OCI-LY1 (cell line): ENCODE data around the gene WNK1.
"Not testable (repeated sequence)": the region's sequence is repeated elsewhere in the genome, so short reads cannot be mapped to it uniquely, and the experiment has no call there.

Source experiments
- H2AFZ ChIP-seq: fragments of 200-600 bp; sonication (generic), shearing (Covaris generic); 2 replicates; pipeline ENCODE4 v1.6.0; 2014; ENCODE audit warnings: antibody characterized with exemption, mild to moderate bottlenecking, low read length
- H3F3A ChIP-seq: fragments of 200-600 bp; sonication (generic), shearing (Covaris generic); 2 replicates; pipeline ENCODE4 v1.6.0; 2014; ENCODE audit warnings: mild to moderate bottlenecking, antibody characterized with exemption, low read length, moderate library complexity; ENCODE audit not compliant: insufficient read depth
- H3K27ac ChIP-seq: fragments of 200-600 bp; sonication (generic); 2 replicates; pipeline ENCODE4 v1.5.1; 2014; ENCODE audit warnings: low read length, mixed run types, mild to moderate bottlenecking, low read depth; ENCODE audit not compliant: poor library complexity, severe bottlenecking
- H3K27me3 ChIP-seq: fragments of 200-600 bp; sonication (generic); 2 replicates; pipeline ENCODE4 v1.6.0; 2014; ENCODE audit warnings: antibody characterized with exemption, mild to moderate bottlenecking, low read length, moderate library complexity; ENCODE audit not compliant: insufficient read depth
- H3K36me3 ChIP-seq: fragments of 200-600 bp; sonication (generic); 2 replicates; pipeline ENCODE4 v1.6.1; 2014; ENCODE audit warnings: mild to moderate bottlenecking, antibody characterized with exemption, low read length, moderate library complexity, mixed read lengths; ENCODE audit not compliant: insufficient read depth
- H3K4me1 ChIP-seq: fragments of 200-600 bp; sonication (generic); 2 replicates; pipeline ENCODE4 v1.5.1; 2014; ENCODE audit warnings: mild to moderate bottlenecking, low read length, moderate library complexity; ENCODE audit not compliant: insufficient read depth, severe bottlenecking
- H3K4me2 ChIP-seq: fragments of 200-600 bp; sonication (generic), shearing (Covaris generic); 2 replicates; pipeline ENCODE4 v1.6.1; 2014; ENCODE audit warnings: low read length
- H3K4me3 ChIP-seq: fragments of 200-600 bp; sonication (generic); 2 replicates; pipeline ENCODE4 v1.5.1; 2014; ENCODE audit warnings: low read length, low read depth, mild to moderate bottlenecking, mixed read lengths; ENCODE audit not compliant: poor library complexity, severe bottlenecking
- H3K79me2 ChIP-seq: fragments of 200-600 bp; shearing (Covaris generic); 2 replicates; pipeline ENCODE4 v1.6.1; 2016; ENCODE audit warnings: mixed run types, low read length, mixed read lengths; ENCODE audit not compliant: insufficient read depth
- H3K9ac ChIP-seq: fragments of 200-600 bp; sonication (generic), shearing (Covaris generic); 2 replicates; pipeline ENCODE4 v1.6.1; 2014; ENCODE audit warnings: mild to moderate bottlenecking, low read length, mixed read lengths
- H3K9me2 ChIP-seq: fragments of 200-600 bp; sonication (generic), shearing (Covaris generic); 2 replicates; pipeline ENCODE4 v1.6.1; 2014; ENCODE audit warnings: low read depth, mild to moderate bottlenecking, low read length, mixed read lengths
- H3K9me3 ChIP-seq: fragments of 200-600 bp; shearing (Covaris generic); 2 replicates; pipeline ENCODE4 v1.6.1; 2014; ENCODE audit warnings: low read length, mixed read lengths
- H4K20me1 ChIP-seq: fragments of 200-600 bp; sonication (generic), shearing (Covaris generic); 2 replicates; pipeline ENCODE4 v1.6.0; 2016; ENCODE audit warnings: mild to moderate bottlenecking, low read length; ENCODE audit not compliant: insufficient read depth
- EZH2 ChIP-seq: fragments of 200-600 bp; sonication (generic), shearing (Covaris generic); IDR thresholded peaks from 2 replicates; pipeline ENCODE4 v1.8.0; 2017; ENCODE audit warnings: borderline replicate concordance, mixed run types, mild to moderate bottlenecking, antibody characterized with exemption, low read length, moderate library complexity, mixed read lengths
- TF ChIP-seq, protein P1 (sequence below): fragments of 200-600 bp; sonication (generic), shearing (Covaris generic); IDR thresholded peaks from 2 replicates; pipeline ENCODE4 v1.5.1; 2017; ENCODE audit warnings: mild to moderate bottlenecking, antibody characterized with exemption, low read length, moderate library complexity, mixed read lengths

WNK1 gene

DNA sequence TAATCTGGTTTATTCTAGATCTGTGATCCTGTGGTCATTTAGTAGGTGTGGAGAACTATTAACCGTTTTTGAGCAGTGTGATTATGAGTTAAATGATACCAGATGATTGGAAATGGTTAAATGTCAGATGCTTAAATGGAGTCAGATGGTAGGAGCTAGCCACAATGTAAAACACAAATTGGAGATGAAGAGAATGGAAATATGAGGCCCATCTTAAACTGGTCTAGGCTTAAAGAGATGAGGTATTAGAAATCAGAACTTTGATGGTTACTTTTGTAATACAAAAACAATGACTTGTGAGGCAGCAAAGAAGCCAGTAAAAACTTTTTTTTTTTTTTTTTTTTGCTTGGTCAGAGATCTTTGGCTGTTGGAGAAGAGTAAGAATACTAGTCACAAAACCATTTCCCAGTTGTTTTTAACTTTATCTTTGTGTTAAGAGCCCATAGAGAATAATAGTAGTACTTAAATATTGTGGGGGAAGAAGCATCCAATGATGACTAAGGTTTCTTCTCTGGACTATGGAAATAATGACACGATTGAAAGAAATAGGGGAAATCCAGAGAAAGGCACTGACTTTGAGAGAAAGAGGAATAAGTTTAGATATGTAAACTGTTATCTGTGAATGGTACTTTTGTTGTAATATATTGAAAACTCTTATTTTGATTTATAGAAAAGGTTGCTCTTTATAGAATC, 95.9 kb downstream of the WNK1 start:
- Histone ChIP-seq H3K79me2 (peaks cover 14% of the 10 kb centered on the region; the same call in 1 of the 2 replicates), H2AFZ (no peak overlapping the region), H3K4me1 (no peaks in the 10 kb centered on the region), H3F3A (peaks cover 2% of the 10 kb centered on the region; the same call in 1 of the 2 replicates), H3K4me3 (no peak overlapping the region), H3K9ac (no peak overlapping the region), H3K36me3 (peaks cover 29% of the 10 kb centered on the region; the same call in 1 of the 2 replicates), H3K27me3 (no peaks in the 10 kb centered on the region), H3K27ac (no peak overlapping the region), H3K4me2 (no peak overlapping the region), H3K9me2 (no peaks in the 10 kb centered on the region), H4K20me1 (no peaks in the 10 kb centered on the region), H3K9me3 (no peaks in the 10 kb centered on the region)
- no peak for TF ChIP-seq EZH2
- TF ChIP-seq, protein P1, sequence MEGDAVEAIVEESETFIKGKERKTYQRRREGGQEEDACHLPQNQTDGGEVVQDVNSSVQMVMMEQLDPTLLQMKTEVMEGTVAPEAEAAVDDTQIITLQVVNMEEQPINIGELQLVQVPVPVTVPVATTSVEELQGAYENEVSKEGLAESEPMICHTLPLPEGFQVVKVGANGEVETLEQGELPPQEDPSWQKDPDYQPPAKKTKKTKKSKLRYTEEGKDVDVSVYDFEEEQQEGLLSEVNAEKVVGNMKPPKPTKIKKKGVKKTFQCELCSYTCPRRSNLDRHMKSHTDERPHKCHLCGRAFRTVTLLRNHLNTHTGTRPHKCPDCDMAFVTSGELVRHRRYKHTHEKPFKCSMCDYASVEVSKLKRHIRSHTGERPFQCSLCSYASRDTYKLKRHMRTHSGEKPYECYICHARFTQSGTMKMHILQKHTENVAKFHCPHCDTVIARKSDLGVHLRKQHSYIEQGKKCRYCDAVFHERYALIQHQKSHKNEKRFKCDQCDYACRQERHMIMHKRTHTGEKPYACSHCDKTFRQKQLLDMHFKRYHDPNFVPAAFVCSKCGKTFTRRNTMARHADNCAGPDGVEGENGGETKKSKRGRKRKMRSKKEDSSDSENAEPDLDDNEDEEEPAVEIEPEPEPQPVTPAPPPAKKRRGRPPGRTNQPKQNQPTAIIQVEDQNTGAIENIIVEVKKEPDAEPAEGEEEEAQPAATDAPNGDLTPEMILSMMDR: no peak

DNA sequence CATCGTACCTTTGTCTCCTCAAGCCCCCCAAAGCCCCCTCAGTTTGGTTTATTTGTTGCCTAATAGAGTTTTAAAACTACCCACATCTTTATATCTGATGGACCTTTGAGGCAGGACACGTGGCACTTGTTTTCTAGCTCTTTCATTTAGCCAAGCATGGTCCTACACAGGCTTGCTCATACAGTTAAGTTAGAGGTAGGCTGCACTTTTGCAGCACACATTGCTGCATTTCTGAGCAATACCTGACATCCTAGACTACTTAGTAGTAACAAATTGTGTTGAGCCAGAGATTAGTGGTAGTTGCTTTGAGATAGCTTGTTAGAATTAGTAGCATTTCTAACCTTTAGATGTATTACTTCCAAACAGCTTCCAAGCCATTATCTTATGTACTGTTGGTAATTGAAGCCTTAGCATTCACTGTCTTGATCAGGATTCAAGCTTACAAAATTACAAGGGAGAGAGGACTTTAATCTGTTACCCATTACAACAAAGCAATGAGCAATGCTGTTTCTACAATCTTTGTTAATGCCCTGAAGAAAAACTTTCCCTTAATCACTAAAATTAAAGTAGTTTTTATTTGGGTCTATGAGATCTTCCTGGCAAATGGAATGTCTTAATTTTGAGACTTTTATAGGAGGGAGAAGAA, 96.6 kb downstream of the WNK1 start:
- H3K36me3 ChIP-seq: peaks cover 31% of the 10 kb centered on the region; the same call in 1 of the 2 replicates
- no peaks in the 10 kb centered on the region for H3K27me3 ChIP-seq
- peaks cover 2% of the 10 kb centered on the region; the same call in 1 of the 2 replicates for H3F3A ChIP-seq
- peaks cover 14% of the 10 kb centered on the region; the same call in 1 of the 2 replicates for H3K79me2 ChIP-seq
- no peaks in the 10 kb centered on the region for H3K9me2 ChIP-seq
- no peaks in the 10 kb centered on the region for H3K9me3 ChIP-seq
- no peak overlapping the region for H3K27ac ChIP-seq
- no peak overlapping the region for H2AFZ ChIP-seq
- H3K4me2 ChIP-seq: no peak overlapping the region
- no peak overlapping the region for H3K4me3 ChIP-seq
- no peak for TF ChIP-seq EZH2
- TF ChIP-seq, protein P1: no peak
- no peaks in the 10 kb centered on the region for H4K20me1 ChIP-seq
- H3K9ac ChIP-seq: no peak overlapping the region
- no peaks in the 10 kb centered on the region for H3K4me1 ChIP-seq

DNA sequence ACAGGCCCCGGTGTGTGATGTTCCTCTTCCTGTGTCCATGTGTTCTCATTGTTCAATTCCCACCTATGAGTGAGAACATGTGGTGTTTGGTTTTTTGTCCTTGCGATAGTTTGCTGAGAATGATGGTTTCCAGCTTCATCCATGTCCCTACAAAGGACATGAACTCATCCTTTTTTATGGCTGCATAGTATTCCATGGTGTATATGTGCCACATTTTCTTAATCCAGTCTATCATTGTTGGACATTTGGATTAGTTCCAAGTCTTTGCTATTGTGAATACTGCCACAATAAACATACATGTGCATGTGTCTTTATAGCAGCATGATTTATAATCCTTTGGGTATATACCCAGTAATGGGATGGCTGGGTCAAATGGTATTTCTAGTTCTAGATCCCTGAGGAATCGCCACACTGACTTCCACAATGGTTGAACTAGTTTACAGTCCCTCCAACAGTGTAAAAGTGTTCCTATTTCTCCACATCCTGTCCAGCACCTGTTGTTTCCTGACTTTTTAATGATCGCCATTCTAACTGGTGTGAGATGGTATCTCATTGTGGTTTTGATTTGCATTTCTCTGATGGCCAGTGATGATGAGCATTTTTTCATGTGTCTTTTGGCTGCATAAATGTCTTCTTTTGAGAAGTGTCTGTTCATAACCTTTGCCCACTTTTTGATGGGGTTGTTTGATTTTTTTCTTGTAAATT, 97.5 kb downstream of the WNK1 start:
- not testable (repeated sequence) for H3K9ac ChIP-seq, H2AFZ ChIP-seq, H3K9me2 ChIP-seq, H3K9me3 ChIP-seq, H3K4me1 ChIP-seq, H4K20me1 ChIP-seq, H3K27me3 ChIP-seq, H3K4me2 ChIP-seq, H3K27ac ChIP-seq, H3F3A ChIP-seq, H3K4me3 ChIP-seq
- Histone ChIP-seq H3K79me2 (peaks cover 14% of the 10 kb centered on the region; the same call in 1 of the 2 replicates), H3K36me3 (peaks cover 31% of the 10 kb centered on the region; the same call in 1 of the 2 replicates)
